GM12875 (cell line): Measurements from ENCODE around the gene CAMSAP3.
A peak's percentile ranks its signal among the peaks of the same experiment; 100 is the strongest.

Experiments used
- H3K4me3 ChIP-seq: one replicate; pipeline ENCODE4 v1.5.1; 2011; ENCODE audit warnings: low read depth, low read length, control low read depth
- CTCF ChIP-seq: IDR thresholded peaks from 2 replicates; pipeline ENCODE4 v1.5.1; 2011; ENCODE audit warnings: low read depth, mild to moderate bottlenecking, control low read depth, inconsistent platforms, low read length, moderate library complexity, borderline replicate concordance; ENCODE audit not compliant: insufficient read depth

The CAMSAP3 gene

GRCh38 chr19:7645656-7646425, 50.2 kb downstream of the CAMSAP3 start:
- TF ChIP-seq CTCF: no peak
- no peak overlapping the region for H3K4me3 ChIP-seq

DNA sequence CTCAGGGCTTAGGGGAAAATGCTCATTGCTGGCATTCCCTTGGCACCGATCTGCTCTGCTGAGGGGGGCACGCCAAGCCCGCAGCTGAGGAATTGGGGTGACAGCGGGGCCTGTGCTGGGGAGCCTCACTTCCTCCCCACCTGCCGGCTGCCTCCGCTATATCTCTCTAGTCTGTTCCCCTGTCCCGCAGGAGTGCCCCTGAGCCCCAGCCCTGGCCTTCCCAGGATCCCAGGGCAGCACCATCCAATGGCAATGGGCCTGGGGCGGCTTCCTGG, 50.7 kb downstream of the CAMSAP3 start:
- TF ChIP-seq CTCF: no peak
- H3K4me3 ChIP-seq: no peak overlapping the region

GRCh38 chr19:7647156-7647555, 51.5 kb downstream of the CAMSAP3 start:
- no peak overlapping the region for H3K4me3 ChIP-seq
- no peak for TF ChIP-seq CTCF

GRCh38 chr19:7648265-7649014, 52.8 kb downstream of the CAMSAP3 start:
- no peak overlapping the region for H3K4me3 ChIP-seq
- TF ChIP-seq CTCF: no peak

- no peak for TF ChIP-seq CTCF
- H3K4me3 ChIP-seq: no peak overlapping the region
Measured at GRCh38 chr19:7650148-7650547, 54.5 kb downstream of the CAMSAP3 start.

GRCh38 chr19:7652061-7652641, 56.5 kb downstream of the CAMSAP3 start:
- TF ChIP-seq CTCF: peak; percentile 64
- H3K4me3 ChIP-seq: no peak overlapping the region
